ENCODE results near the gene PHLPP1. TPM values are rescaled to one million over a fixed set of nuclear protein-coding genes. Genes with fewer than 3 reads are reported as not detected.

Gene PHLPP1
- total and polyA plus RNA-seq, 9 of the 15 experiments (the other 6 are each of a cell fraction or from before 2014, with no cell fraction given) = 0.56 to 9.0 (median 4.5) TPM

- POLR2A ChIA-PET = no interaction called here
- in situ Hi-C loops (cut with MboI) = no loop called here
These were observed 222.7 kb downstream of the PHLPP1 start for GRCh38 chr18:62938006-62938405.

More at GRCh38 chr18:62938006-62938405, 222.7 kb downstream of the PHLPP1 start:
- Histone ChIP-seq H3K9ac (ENCODE audit: insufficient read depth in 1 of 2, low read depth in 2 of 2, low read length in 2 of 2) (no peak overlapping the region), H3K27ac (ENCODE audit: extremely low read depth, low read depth, low read length) (no peak overlapping the region), H3K36me3 (ENCODE audit: control insufficient read depth, insufficient read depth, low read length) (no peaks in the 10 kb centered on the region), H3K9me3 (replicated peaks; ENCODE audit: control insufficient read depth, insufficient read depth, low read depth, low read length) (no peaks in the 10 kb centered on the region), H3K4me2 (ENCODE audit: insufficient read depth, low read length) (no peak overlapping the region), H4K20me1 (replicated peaks; ENCODE audit: control insufficient read depth, insufficient read depth, low read length) (no peaks in the 10 kb centered on the region), H3K27me3 (ENCODE audit: control insufficient read depth in 2 of 2, insufficient read depth in 2 of 2, low read length in 2 of 2) (no peaks in the 10 kb centered on the region), H3K4me1 (replicated peaks in 1 of 2; ENCODE audit: control insufficient read depth in 2 of 2, insufficient read depth in 2 of 2, low read length in 2 of 2) (peaks cover 0 to 4% of the 10 kb centered on the region in 2 experiments; a peak in 3 of 5 replicates), H3K4me3 (no peak overlapping the region), H3K79me2 (ENCODE audit: control insufficient read depth, insufficient read depth, low read length) (no peaks in the 10 kb centered on the region), H3K9me1 (ENCODE audit: control insufficient read depth, insufficient read depth, low read length) (no peaks in the 10 kb centered on the region), H2AFZ (ENCODE audit: low read depth, low read length) (no peak overlapping the region)
- TF ChIP-seq ZBTB17 (CRISPR knock-in tag; IDR thresholded peaks at IDR 0.05) = no peak
- TF ChIP-seq HBP1 (CRISPR knock-in tag; IDR thresholded peaks at IDR 0.05) = no peak
- no peak for TF ChIP-seq KDM2B (CRISPR knock-in tag; IDR thresholded peaks at IDR 0.05)
- TF ChIP-seq, protein P1, sequence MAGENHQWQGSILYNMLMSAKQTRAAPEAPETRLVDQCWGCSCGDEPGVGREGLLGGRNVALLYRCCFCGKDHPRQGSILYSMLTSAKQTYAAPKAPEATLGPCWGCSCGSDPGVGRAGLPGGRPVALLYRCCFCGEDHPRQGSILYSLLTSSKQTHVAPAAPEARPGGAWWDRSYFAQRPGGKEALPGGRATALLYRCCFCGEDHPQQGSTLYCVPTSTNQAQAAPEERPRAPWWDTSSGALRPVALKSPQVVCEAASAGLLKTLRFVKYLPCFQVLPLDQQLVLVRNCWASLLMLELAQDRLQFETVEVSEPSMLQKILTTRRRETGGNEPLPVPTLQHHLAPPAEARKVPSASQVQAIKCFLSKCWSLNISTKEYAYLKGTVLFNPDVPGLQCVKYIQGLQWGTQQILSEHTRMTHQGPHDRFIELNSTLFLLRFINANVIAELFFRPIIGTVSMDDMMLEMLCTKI (IDR thresholded peaks at IDR 0.05; ENCODE audit: partially characterized antibody) = no peak
- TF ChIP-seq KAT2B (IDR thresholded peaks at IDR 0.05; ENCODE audit: low read depth, low read length) = no peak
- TF ChIP-seq GTF2F1 (IDR thresholded peaks at IDR 0.05; ENCODE audit: low read depth, low read length) = no peak
- TF ChIP-seq TGIF2 (CRISPR knock-in tag; IDR thresholded peaks at IDR 0.05) = no peak
- no peak for TF ChIP-seq PHF20 (IDR thresholded peaks at IDR 0.05; ENCODE audit: partially characterized antibody)
- TF ChIP-seq ZNF282 (CRISPR knock-in tag; IDR thresholded peaks at IDR 0.05) = no peak
- TF ChIP-seq KLF6 (CRISPR knock-in tag; IDR thresholded peaks at IDR 0.05; ENCODE audit: borderline replicate concordance) = no peak
- TF ChIP-seq, protein P2, sequence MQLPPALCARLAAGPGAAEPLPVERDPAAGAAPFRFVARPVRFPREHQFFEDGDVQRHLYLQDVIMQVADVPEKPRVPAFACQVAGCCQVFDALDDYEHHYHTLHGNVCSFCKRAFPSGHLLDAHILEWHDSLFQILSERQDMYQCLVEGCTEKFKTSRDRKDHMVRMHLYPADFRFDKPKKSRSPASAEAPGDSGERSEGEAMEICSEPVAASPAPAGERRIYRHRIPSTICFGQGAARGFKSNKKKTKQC (CRISPR knock-in tag; IDR thresholded peaks at IDR 0.05) = no peak
- no peak for TF ChIP-seq GABPB2 (CRISPR knock-in tag; conservative IDR thresholded peaks at IDR 0.05)
- no peak for TF ChIP-seq PURB (CRISPR knock-in tag; IDR thresholded peaks at IDR 0.05; ENCODE audit: low read depth)
- TF ChIP-seq MAFK (IDR thresholded peaks at IDR 0.05; ENCODE audit: low read length) = no peak
- TF ChIP-seq SNIP1 (IDR thresholded peaks at IDR 0.05; ENCODE audit: low read depth) = no peak
- 10% methylated on average over 1 of the region's 1 CpG for WGBS (ENCODE audit: insufficient coverage, low coverage, missing lambda C conversion rate)
- no TSS peak for BruUV-seq (replicated peaks)
- CTCF ChIA-PET (ENCODE audit: low intra/inter-chr PET ratio) = no interaction called here
- intact Hi-C loops (cut with micrococcal nuclease) = loop anchor here (5.0 kb wide), 1 partner anchor 221 kb away; the partner anchor contains the start of gene PHLPP1
- DNase-seq (ENCODE audit: extremely low read depth in 1 of 4, low spot score in 3 of 4) (no peak), FAIRE-seq (no peak), ATAC-seq (no peak)
